GM12878 (cell line): ENCODE measurements around the gene FAF1. TPM values are rescaled to one million over a fixed set of nuclear protein-coding genes. Genes with fewer than 3 reads are reported as not detected.

ENCODE experiments used
- CHD2 ChIP-seq: IDR thresholded peaks from 2 replicates; pipeline ENCODE4 v1.6.1; 2011; ENCODE audit warnings: low read depth, low read length, improper control_type of control experiment, borderline replicate concordance
- EZH2 ChIP-seq: IDR thresholded peaks from 2 replicates; pipeline ENCODE4 v1.6.1; 2012; ENCODE audit warnings: low read depth, mild to moderate bottlenecking, control low read depth, inconsistent platforms, low read length, borderline replicate concordance; ENCODE audit not compliant: control insufficient read depth
- IRF5 ChIP-seq: fragments of 450-650 bp; IDR thresholded peaks from 2 replicates; pipeline ENCODE4 v1.6.1; 2017; ENCODE audit warnings: borderline replicate concordance
- MXI1 ChIP-seq: fragments of 150-350 bp; IDR thresholded peaks from 2 replicates; pipeline ENCODE4 v1.6.1; 2011; ENCODE audit warnings: low read depth, mild to moderate bottlenecking, inconsistent platforms, low read length, improper control_type of control experiment
- NR2C1 ChIP-seq: fragments of 450-650 bp; IDR thresholded peaks from 2 replicates; pipeline ENCODE4 v1.6.1; 2017; ENCODE audit warnings: antibody characterized with exemption, mild to moderate bottlenecking, moderate library complexity
- polyA plus RNA-seq, 11 experiments: library from polyadenylated mRNA; depleted of rRNA in 4 of 11; unstranded in 6 of 11; stranded (reverse) in 5 of 11; fragments of >200 nt; fragmentation: Nextera tagmentation in 4 of 11; fragmentation: Illumina TruSeq in 1 of 11; extraction: Ambion mirVana in 4 of 11; extraction: Trizol in 1 of 11; gene quantifications; 1 replicate in 1 of 11; 2 replicates in 10 of 11; pipeline versions ENCODE4 v1.2.1 to v1.2.3, GENCODE V29; 2011 to 2016; ENCODE audit warnings: inconsistent platforms in 2 of 11, missing spikeins in 2 of 11, low read depth in 1 of 11
- total RNA-seq, 4 experiments: library from RNA; depleted of rRNA in 3 of 4; stranded (reverse); fragments of >200 nt in 3 of 4; fragmentation: Illumina TruSeq in 1 of 4; extraction: Trizol in 1 of 4; gene quantifications; 2 replicates each; pipeline versions ENCODE4 v1.2.1 to v1.2.3, GENCODE V29; 2013 to 2021
- TF ChIP-seq, protein P1 (sequence below): fragments of 450-650 bp; formaldehyde crosslinking; IDR thresholded peaks from 2 replicates; pipeline ENCODE4 v1.4.0; 2022; ENCODE audit warnings: mild to moderate bottlenecking, moderate library complexity
- TF ChIP-seq, protein P2 (sequence below): fragments of 450-650 bp; IDR thresholded peaks from 2 replicates; pipeline ENCODE4 v1.6.1; 2016; ENCODE audit warnings: mild to moderate bottlenecking
- TF ChIP-seq, protein P3 (sequence below): fragments of 450-650 bp; formaldehyde crosslinking; IDR thresholded peaks from 2 replicates; pipeline ENCODE4 v1.4.0; 2020; ENCODE audit warnings: mild to moderate bottlenecking, moderate library complexity
- TF ChIP-seq, protein P4 (sequence below): fragments of 450-650 bp; IDR thresholded peaks from 2 replicates; pipeline ENCODE4 v1.6.1; 2016; ENCODE audit warnings: mild to moderate bottlenecking, moderate library complexity, borderline replicate concordance

The FAF1 gene
- total and polyA plus RNA-seq, 10 of the 15 experiments (the other 5 are each of a cell fraction or from before 2014, with no cell fraction given): 8.6 to 54.5 (median 23.7) TPM

- no peak for TF ChIP-seq IRF5
- TF ChIP-seq CHD2: no peak
- TF ChIP-seq, protein P1, sequence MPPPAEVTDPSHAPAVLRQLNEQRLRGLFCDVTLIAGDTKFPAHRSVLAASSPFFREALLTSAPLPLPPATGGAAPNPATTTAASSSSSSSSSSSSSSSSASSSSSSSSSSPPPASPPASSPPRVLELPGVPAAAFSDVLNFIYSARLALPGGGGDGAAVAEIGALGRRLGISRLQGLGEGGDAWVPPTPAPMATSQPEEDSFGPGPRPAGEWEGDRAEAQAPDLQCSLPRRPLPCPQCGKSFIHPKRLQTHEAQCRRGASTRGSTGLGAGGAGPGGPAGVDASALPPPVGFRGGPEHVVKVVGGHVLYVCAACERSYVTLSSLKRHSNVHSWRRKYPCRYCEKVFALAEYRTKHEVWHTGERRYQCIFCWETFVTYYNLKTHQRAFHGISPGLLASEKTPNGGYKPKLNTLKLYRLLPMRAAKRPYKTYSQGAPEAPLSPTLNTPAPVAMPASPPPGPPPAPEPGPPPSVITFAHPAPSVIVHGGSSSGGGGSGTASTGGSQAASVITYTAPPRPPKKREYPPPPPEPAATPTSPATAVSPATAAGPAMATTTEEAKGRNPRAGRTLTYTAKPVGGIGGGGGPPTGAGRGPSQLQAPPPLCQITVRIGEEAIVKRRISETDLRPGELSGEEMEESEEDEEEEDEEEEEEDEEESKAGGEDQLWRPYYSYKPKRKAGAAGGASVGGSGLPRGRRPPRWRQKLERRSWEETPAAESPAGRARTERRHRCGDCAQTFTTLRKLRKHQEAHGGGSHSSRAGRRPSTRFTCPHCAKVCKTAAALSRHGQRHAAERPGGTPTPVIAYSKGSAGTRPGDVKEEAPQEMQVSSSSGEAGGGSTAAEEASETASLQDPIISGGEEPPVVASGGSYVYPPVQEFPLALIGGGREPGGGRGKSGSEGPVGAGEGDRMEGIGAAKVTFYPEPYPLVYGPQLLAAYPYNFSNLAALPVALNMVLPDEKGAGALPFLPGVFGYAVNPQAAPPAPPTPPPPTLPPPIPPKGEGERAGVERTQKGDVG (CRISPR knock-in tag): no peak
- no peak for TF ChIP-seq EZH2
- TF ChIP-seq MXI1: no peak
- TF ChIP-seq, protein P2, sequence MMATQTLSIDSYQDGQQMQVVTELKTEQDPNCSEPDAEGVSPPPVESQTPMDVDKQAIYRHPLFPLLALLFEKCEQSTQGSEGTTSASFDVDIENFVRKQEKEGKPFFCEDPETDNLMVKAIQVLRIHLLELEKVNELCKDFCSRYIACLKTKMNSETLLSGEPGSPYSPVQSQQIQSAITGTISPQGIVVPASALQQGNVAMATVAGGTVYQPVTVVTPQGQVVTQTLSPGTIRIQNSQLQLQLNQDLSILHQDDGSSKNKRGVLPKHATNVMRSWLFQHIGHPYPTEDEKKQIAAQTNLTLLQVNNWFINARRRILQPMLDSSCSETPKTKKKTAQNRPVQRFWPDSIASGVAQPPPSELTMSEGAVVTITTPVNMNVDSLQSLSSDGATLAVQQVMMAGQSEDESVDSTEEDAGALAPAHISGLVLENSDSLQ: no peak
- no peak for TF ChIP-seq NR2C1
- TF ChIP-seq, protein P3, sequence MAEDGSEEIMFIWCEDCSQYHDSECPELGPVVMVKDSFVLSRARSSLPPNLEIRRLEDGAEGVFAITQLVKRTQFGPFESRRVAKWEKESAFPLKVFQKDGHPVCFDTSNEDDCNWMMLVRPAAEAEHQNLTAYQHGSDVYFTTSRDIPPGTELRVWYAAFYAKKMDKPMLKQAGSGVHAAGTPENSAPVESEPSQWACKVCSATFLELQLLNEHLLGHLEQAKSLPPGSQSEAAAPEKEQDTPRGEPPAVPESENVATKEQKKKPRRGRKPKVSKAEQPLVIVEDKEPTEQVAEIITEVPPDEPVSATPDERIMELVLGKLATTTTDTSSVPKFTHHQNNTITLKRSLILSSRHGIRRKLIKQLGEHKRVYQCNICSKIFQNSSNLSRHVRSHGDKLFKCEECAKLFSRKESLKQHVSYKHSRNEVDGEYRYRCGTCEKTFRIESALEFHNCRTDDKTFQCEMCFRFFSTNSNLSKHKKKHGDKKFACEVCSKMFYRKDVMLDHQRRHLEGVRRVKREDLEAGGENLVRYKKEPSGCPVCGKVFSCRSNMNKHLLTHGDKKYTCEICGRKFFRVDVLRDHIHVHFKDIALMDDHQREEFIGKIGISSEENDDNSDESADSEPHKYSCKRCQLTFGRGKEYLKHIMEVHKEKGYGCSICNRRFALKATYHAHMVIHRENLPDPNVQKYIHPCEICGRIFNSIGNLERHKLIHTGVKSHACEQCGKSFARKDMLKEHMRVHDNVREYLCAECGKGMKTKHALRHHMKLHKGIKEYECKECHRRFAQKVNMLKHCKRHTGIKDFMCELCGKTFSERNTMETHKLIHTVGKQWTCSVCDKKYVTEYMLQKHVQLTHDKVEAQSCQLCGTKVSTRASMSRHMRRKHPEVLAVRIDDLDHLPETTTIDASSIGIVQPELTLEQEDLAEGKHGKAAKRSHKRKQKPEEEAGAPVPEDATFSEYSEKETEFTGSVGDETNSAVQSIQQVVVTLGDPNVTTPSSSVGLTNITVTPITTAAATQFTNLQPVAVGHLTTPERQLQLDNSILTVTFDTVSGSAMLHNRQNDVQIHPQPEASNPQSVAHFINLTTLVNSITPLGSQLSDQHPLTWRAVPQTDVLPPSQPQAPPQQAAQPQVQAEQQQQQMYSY (CRISPR knock-in tag): no peak
- TF ChIP-seq, protein P4, sequence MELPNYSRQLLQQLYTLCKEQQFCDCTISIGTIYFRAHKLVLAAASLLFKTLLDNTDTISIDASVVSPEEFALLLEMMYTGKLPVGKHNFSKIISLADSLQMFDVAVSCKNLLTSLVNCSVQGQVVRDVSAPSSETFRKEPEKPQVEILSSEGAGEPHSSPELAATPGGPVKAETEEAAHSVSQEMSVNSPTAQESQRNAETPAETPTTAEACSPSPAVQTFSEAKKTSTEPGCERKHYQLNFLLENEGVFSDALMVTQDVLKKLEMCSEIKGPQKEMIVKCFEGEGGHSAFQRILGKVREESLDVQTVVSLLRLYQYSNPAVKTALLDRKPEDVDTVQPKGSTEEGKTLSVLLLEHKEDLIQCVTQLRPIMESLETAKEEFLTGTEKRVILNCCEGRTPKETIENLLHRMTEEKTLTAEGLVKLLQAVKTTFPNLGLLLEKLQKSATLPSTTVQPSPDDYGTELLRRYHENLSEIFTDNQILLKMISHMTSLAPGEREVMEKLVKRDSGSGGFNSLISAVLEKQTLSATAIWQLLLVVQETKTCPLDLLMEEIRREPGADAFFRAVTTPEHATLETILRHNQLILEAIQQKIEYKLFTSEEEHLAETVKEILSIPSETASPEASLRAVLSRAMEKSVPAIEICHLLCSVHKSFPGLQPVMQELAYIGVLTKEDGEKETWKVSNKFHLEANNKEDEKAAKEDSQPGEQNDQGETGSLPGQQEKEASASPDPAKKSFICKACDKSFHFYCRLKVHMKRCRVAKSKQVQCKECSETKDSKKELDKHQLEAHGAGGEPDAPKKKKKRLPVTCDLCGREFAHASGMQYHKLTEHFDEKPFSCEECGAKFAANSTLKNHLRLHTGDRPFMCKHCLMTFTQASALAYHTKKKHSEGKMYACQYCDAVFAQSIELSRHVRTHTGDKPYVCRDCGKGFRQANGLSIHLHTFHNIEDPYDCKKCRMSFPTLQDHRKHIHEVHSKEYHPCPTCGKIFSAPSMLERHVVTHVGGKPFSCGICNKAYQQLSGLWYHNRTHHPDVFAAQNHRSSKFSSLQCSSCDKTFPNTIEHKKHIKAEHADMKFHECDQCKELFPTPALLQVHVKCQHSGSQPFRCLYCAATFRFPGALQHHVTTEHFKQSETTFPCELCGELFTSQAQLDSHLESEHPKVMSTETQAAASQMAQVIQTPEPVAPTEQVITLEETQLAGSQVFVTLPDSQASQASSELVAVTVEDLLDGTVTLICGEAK: no peak
Measured at GRCh38 chr1:50934838-50935237, 25.2 kb downstream of the FAF1 start (continued).
